Activated CD4-positive, alpha-beta T cell treated with anti-CD3 and anti-CD28 coated beads, Interleukin-2, Interleukin-4, amounts not matched to agents 100 ng/mL and 50 ng/mL, durations not matched to agents 16 hours and 8 hours (primary cell): ENCODE results near the gene CEMIP.

ENCODE experiments used
- DNase-seq: peaks from one replicate; pipeline ENCODE4 v3.0.0-alpha.2; 2020; ENCODE audit warnings: low spot score

The CEMIP gene

GRCh38 chr15:80890341-80891005, 111.3 kb downstream of the CEMIP start:
- DNase-seq, result no peak

- DNase-seq, result no peak
Observed at GRCh38 chr15:80891006-80891405, 111.8 kb downstream of the CEMIP start.

- DNase-seq, result no peak
Observed at GRCh38 chr15:80892414-80892813, 113.2 kb downstream of the CEMIP start.

- DNase-seq, result no peak
Observed at GRCh38 chr15:80893777-80894176, 114.6 kb downstream of the CEMIP start.

- DNase-seq, result no peak
Observed at GRCh38 chr15:80895091-80895490, 115.9 kb downstream of the CEMIP start.

- no peak for DNase-seq
Observed at GRCh38 chr15:80895965-80896364, 116.8 kb downstream of the CEMIP start.

GRCh38 chr15:80898040-80898439, 118.9 kb downstream of the CEMIP start:
- DNase-seq, result no peak

GRCh38 chr15:80902298-80902801, 123.2 kb downstream of the CEMIP start:
- no peak for DNase-seq

- DNase-seq, result no peak
Observed at GRCh38 chr15:80904998-80905397, 125.8 kb downstream of the CEMIP start.

- DNase-seq, result no peak
Observed at GRCh38 chr15:80906159-80906766, 127.1 kb downstream of the CEMIP start.

GRCh38 chr15:80911821-80912220, 132.7 kb downstream of the CEMIP start:
- no peak for DNase-seq

- no peak for DNase-seq
Observed at GRCh38 chr15:80912673-80913072, 133.5 kb downstream of the CEMIP start.

GRCh38 chr15:80913541-80913940, 134.4 kb downstream of the CEMIP start:
- DNase-seq, result no peak

- DNase-seq, result no peak
Observed at GRCh38 chr15:80915472-80915871, 136.3 kb downstream of the CEMIP start.

GRCh38 chr15:80916056-80916455, 136.9 kb downstream of the CEMIP start:
- no peak for DNase-seq

GRCh38 chr15:80918196-80918783, 139.1 kb downstream of the CEMIP start:
- DNase-seq, result no peak

GRCh38 chr15:80920271-80920699, 141.1 kb downstream of the CEMIP start:
- peak; percentile 75 for DNase-seq

GRCh38 chr15:80921736-80922410, 142.7 kb downstream of the CEMIP start:
- DNase-seq, result no peak

- DNase-seq, result no peak
Observed at GRCh38 chr15:80923668-80924067, 144.5 kb downstream of the CEMIP start.

- DNase-seq, result no peak
Observed at GRCh38 chr15:80924278-80924677, 145.1 kb downstream of the CEMIP start.

- no peak for DNase-seq
Observed at GRCh38 chr15:80925597-80926059, 146.5 kb downstream of the CEMIP start.

GRCh38 chr15:80926126-80926525, 147.0 kb downstream of the CEMIP start:
- no peak for DNase-seq

- no peak for DNase-seq
Observed at GRCh38 chr15:80929225-80929624, 150.1 kb downstream of the CEMIP start.
